Activated gamma-delta T cell treated with anti-CD3 and anti-CD28 coated beads, Interleukin-2, amount 50 U/mL, for 16 hours (primary cell): ENCODE measurements around the gene NPBWR2.

Experiments used
- DNase-seq: peaks from one replicate; pipeline ENCODE4 v3.0.0-alpha.2; 2020; ENCODE audit warnings: low read depth

The NPBWR2 gene

GRCh38 chr20:64084685-64085152 lies 22.6 kb downstream of the NPBWR2 start:
- no peak for DNase-seq

DNA sequence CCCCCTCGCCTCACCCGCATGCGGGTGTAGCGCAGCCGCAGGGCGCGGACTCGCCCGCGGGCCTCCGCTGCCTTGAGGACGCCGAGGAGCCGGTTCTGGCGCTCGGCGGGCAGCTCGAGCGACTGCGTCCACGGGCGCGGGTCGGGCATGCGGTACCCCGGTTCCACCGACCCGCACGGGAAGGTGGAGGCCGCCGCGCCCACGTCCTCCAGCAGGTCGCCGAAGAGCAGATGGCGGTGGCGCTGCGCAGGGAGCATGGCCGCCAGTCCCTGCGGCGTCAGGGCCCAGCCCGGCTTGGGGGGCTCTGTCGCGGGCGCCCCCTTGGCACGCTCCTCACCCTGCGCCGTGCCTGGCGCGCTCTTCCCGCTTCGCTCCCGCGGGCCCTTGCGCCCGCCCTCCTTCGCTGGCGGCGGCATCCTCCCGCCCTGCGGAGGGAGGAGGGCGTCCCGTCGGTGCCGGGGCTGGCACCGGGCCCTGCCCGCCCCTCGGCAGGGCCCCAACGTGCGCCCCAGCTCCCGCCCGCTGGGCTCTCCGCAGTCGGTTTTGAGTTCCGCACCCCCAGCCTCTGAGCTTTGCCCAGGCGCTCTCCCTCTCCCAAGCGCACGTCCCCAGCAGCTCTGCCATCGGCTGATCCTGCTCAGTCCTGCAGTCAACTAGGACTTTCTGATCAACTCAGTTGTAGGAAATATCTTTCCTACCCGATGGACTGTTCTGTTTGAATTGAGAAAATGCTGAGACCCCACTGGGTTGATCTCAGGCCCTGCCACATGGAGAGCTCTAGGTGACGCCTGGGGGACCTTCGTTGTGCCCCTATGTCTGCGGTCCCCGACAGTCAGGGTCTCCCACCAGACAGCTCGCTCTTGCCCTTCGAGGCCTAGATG lies 23.3 kb downstream of the NPBWR2 start, which contains the start of gene LKAAEAR1:
Gene LKAAEAR1, minus strand, starts transcription at position 595 of the 881 bp plus-strand sequence. Its CDS starts 179 bp downstream, at position 416.
- DNase-seq = no peak

- peak; percentile 46 for DNase-seq
These were observed 24.0 kb downstream of the NPBWR2 start for GRCh38 chr20:64083378-64083803.

- DNase-seq = no peak
These were observed 24.5 kb downstream of the NPBWR2 start for GRCh38 chr20:64082820-64083377.

GRCh38 chr20:64082126-64082731 lies 25.1 kb downstream of the NPBWR2 start:
- DNase-seq = no peak

DNA sequence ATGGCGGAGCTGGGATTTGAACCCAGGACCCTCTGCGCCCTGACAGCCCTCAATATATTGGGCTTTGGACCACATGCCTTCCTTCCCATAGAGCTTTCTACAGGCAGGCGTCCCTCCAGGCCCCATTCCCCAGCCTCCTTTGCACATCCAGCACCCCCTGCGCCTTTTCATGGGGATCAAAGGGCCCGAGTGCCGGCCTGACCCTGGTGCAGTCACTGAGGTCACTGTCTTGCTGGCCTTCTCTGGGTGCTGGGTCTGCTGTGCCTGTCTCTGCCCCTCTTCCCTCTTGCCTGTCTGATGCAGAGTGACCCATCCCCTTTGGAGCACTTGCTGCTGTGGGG lies 25.8 kb downstream of the NPBWR2 start:
- no peak for DNase-seq

- DNase-seq = no peak
These were observed 26.3 kb downstream of the NPBWR2 start for GRCh38 chr20:64080813-64081623.

DNA sequence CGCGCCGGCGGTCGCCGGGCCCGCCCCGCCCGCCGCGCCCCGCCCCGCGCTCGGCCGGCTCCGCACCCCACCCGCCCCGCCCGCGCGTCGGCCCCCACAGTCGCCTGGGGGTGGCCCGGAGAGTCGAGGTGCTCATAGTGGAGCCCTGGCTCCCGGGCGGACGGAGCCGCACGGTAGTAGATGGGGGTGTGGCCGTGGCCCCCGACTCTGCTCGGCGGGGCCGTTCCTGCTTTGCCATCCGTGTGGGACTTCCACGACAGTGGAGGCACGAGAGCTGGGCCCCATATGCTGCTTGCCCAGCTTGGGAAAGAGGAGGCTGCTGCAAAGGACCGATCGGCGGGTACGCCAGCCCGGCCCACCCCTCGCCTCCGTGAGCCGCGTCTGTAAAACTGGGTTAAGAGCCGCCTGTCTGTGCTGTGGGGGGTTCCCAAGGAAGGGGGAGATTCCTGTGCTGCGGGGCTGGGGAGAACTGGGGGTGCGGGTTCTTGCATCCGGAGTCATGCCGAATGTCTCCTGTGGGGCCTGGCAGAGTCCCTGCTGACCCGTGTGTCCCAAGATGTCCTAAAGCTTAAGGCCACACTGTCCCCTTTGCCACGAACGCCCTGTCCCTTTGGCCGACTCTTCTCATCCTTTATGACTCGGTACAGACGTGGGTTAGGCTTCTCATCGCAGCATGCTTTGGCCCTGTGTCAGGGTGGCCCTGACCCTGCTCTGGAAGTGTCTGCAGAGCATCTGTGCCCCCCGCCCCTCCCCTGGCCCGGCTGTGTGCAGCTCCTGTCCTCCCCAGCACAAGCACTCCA lies 27.2 kb downstream of the NPBWR2 start, which contains the start of gene OPRL1:
Gene OPRL1, plus strand, starts transcription at position 70 of the 800 bp plus-strand sequence. CDS start 12,639 bp downstream, outside the sequence.
- DNase-seq = peak; percentile 28

DNA sequence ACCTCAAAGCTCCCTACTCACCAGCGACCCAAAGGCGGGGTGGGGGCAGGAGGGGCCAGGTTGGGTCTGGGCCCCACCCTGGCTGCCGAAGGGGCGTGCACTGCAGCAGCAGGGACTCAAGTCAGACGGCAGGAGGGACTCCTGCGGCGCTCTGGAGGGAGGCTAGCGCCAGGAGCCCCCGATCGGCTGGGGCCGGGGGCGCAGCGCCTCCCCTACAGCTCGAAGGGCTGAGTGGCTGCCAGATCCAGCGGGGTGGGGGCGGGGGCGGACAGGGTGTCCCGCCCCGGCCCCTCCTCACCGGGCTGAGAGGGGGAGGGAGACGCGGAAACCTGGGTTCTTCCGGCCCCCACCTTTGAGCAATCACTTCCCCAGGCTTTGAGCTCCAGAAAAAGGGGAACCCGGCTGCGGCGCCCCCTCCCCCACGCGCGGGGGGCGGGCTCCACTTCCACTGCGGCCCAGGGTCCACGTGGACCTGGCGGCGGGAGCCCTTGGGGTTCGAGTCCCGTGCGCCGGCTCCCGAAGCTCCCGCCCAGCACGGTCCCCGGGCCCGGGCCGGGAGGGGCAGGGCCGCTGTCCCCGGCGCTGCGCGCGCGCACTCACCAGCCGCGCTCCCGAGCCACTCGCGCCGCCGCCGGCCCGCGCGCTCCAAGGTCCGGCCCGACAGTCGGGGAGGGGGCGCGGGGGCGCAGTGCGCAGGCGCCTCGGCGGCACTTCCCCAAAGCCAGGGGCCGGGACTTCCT lies 27.9 kb downstream of the NPBWR2 start, which contains the start of gene RGS19:
Gene RGS19, minus strand, starts transcription at position 246 of the 740 bp plus-strand sequence. CDS start 2,632 bp downstream, outside the sequence.
- DNase-seq = peak; percentile 41

DNA sequence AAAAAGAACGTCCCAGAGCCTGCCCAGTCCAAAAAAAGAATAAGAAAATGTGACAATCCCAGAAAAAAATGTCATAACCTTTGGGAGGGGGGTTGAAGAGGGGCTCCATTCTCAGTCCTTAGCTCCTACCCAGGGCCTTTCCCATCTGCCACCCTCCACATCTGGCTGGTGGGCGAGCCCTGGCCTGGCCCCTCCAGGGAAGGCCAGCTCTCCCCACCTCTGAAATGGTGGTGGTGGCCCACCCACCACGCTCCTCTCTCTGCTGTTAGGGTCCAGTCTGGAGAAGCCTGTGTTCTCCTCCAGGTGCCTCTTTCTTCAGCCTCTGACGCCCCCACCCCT lies 28.5 kb downstream of the NPBWR2 start:
- DNase-seq = no peak

DNA sequence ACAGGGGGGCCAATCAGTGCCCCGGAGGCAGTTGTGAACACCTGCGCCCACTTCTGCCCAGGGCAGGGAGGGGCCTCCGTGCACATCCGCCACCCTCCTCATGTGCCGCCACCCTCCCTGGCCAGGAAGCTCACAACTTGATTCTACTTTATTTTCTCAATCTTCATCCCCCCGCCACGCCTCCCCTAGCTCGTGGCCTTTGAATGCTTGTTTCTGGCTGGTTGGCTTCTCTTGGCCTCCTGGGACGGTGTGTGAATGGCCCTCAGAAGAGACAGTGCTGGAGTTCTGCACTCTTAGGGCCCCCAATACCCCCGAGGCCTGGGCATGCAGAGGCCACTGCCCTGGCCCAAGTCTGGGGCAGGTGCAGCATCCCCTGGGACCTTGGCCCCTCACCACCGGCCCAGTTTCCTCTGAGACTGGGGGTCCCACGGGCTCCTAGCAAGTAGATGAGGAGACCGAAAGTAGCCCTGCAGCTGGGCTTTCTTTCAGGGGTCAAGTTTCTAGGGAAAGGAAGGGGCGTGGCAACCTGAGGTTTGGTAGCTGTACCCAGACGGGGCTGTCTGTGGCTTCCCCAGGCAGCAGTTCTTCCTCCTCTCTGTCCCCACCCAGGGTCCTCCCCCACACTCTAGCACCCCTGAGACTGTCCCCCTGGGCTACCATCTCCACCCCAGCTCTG lies 29.4 kb downstream of the NPBWR2 start:
- DNase-seq = peak; percentile 29

DNA sequence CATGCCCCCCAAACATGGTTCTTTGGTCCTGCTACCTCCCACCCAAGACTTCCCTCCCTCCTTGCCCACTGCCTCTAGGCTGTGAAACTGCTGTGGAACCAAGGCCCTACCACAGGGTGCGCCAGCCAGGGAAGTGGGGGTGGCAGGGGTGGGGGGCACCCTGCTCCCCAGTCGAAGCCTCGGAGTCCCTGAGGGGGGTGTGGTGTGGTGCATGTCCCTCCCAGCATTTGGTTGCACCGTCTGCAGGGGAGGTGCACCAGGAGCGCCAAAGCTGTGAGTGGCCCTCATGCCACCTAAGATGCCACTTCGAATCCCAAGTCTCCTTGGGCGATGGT lies 29.9 kb downstream of the NPBWR2 start:
- no peak for DNase-seq

GRCh38 chr20:64077094-64077493 lies 30.3 kb downstream of the NPBWR2 start:
- no peak for DNase-seq

GRCh38 chr20:64076061-64076997 lies 31.0 kb downstream of the NPBWR2 start:
- DNase-seq = no peak

- no peak for DNase-seq
These were observed 31.8 kb downstream of the NPBWR2 start for GRCh38 chr20:64075556-64075955.

- DNase-seq = no peak
These were observed 32.4 kb downstream of the NPBWR2 start for GRCh38 chr20:64074963-64075362.

- DNase-seq = no peak
These were observed 33.1 kb downstream of the NPBWR2 start for GRCh38 chr20:64074184-64074789.

DNA sequence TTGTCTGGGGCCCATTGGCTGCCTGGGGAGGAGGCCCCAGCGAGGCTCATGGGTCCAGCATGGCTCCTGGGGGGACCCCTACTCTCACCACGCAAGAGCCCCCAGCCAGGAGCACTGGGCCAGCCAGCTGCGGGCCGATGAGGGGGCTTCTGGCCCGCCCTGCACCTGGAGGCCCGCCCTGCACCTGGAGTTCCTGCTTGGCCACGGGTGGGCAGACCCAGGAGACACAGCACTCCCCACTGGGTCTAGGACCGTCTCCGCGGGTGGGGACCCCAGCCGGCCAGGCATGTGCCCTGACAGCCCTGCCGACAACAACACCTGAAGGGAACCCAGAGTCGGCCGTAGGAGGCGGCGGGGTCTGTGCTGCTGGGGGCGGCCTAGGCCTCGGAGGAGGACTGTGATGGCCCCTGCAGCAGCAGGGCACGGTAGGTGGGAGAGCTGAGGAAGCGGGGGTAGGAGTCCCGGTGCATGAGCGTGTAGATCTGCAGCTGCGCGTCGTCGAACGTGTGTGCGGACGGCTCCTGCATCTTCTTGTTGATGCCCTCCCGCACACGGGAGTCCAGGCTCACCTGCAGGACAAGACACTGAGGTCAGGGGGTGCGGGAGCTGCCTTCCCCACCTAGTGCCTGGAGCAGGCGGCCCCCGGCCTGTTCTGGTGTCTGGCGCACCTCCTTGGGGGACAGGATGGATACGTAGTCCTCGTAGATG lies 33.7 kb downstream of the NPBWR2 start:
- DNase-seq = no peak
